Measurements from ENCODE around the gene FLVCR2. TPM values are rescaled to one million over a fixed set of nuclear protein-coding genes. Genes with fewer than 3 reads are reported as not detected.

Gene FLVCR2
- total and polyA plus RNA-seq, 2 of the 13 experiments (the other 11 are each of a cell fraction or from before 2014, with no cell fraction given): 9.9 to 10.5 TPM

DNA sequence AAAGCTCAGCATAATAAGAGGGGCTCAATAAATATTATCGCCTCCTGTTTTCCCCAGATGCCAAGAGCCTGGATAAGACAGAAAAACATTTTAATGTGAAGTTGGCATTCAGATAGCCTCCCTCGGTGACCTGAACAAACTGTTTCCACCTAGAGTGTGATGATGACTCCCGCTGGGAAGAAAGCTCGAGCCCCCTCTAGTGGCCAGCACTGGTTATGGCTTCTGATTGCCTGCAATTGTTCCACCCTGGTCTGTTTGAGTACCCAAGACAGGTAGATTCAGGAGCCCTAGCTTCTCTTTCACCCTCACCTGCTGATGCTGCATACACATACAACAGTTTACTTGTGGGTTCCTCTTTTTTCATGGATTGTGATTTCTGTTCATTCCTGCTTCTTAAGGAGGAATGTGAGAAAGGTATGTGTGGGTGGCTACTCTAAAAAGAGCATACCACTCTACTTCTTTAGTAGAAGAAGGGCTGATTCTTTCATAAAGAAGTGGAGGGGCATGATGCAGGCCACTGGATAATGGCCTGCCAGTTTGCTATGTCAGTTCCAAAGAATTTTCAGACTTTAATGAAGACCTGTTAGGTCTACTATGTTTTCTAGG is 75.8 kb downstream of the FLVCR2 start (continued):
- TF ChIP-seq, protein P1, sequence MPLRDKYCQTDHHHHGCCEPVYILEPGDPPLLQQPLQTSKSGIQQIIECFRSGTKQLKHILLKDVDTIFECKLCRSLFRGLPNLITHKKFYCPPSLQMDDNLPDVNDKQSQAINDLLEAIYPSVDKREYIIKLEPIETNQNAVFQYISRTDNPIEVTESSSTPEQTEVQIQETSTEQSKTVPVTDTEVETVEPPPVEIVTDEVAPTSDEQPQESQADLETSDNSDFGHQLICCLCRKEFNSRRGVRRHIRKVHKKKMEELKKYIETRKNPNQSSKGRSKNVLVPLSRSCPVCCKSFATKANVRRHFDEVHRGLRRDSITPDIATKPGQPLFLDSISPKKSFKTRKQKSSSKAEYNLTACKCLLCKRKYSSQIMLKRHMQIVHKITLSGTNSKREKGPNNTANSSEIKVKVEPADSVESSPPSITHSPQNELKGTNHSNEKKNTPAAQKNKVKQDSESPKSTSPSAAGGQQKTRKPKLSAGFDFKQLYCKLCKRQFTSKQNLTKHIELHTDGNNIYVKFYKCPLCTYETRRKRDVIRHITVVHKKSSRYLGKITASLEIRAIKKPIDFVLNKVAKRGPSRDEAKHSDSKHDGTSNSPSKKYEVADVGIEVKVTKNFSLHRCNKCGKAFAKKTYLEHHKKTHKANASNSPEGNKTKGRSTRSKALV (CRISPR knock-in tag; IDR thresholded peaks at IDR 0.05): peak; percentile 35; the same call in 1 of the 2 replicates
- TF ChIP-seq, protein P2, sequence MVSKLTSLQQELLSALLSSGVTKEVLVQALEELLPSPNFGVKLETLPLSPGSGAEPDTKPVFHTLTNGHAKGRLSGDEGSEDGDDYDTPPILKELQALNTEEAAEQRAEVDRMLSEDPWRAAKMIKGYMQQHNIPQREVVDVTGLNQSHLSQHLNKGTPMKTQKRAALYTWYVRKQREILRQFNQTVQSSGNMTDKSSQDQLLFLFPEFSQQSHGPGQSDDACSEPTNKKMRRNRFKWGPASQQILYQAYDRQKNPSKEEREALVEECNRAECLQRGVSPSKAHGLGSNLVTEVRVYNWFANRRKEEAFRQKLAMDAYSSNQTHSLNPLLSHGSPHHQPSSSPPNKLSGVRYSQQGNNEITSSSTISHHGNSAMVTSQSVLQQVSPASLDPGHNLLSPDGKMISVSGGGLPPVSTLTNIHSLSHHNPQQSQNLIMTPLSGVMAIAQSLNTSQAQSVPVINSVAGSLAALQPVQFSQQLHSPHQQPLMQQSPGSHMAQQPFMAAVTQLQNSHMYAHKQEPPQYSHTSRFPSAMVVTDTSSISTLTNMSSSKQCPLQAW (CRISPR knock-in tag; IDR thresholded peaks at IDR 0.05): peak; percentile 48; the same call in 1 of the 2 replicates
- TF ChIP-seq RXRB (CRISPR knock-in tag; IDR thresholded peaks at IDR 0.05; ENCODE audit: borderline replicate concordance) (peak; percentile 38; the same call in 1 of the 2 replicates), ZSCAN25 (CRISPR knock-in tag; IDR thresholded peaks at IDR 0.05) (no peak), KMT2A (CRISPR knock-in tag; IDR thresholded peaks at IDR 0.05) (peak; percentile 58; the same call in 1 of the 2 replicates), ISL2 (CRISPR knock-in tag; IDR thresholded peaks at IDR 0.05) (peak; percentile 17; the same call in 1 of the 2 replicates), ARID2 (CRISPR knock-in tag; IDR thresholded peaks at IDR 0.05; ENCODE audit: borderline replicate concordance) (no peak), ZBTB7A (CRISPR knock-in tag; IDR thresholded peaks at IDR 0.05) (no peak), KDM2A (CRISPR knock-in tag; IDR thresholded peaks at IDR 0.05; ENCODE audit: borderline replicate concordance, low read depth) (peak; percentile 43; the same call in 1 of the 2 replicates), SETDB1 (CRISPR knock-in tag; IDR thresholded peaks at IDR 0.05; ENCODE audit: borderline replicate concordance) (no peak), ZNF256 (CRISPR knock-in tag; conservative IDR thresholded peaks at IDR 0.05) (no peak), ZKSCAN5 (CRISPR knock-in tag; IDR thresholded peaks at IDR 0.05) (no peak), SNAPC2 (CRISPR knock-in tag; IDR thresholded peaks at IDR 0.05) (no peak), SAFB2 (CRISPR knock-in tag; IDR thresholded peaks at IDR 0.05; ENCODE audit: borderline replicate concordance, low read depth) (no peak), FOSL2 (CRISPR knock-in tag; IDR thresholded peaks at IDR 0.05) (peak; percentile 50; the same call in 1 of the 2 replicates), NKX3-1 (CRISPR knock-in tag; IDR thresholded peaks at IDR 0.05) (no peak), ERF (CRISPR knock-in tag; IDR thresholded peaks at IDR 0.05) (0 out of 2 replicates have a peak, but pooled peaks have one; percentile 51)
- TF ChIP-seq, protein P3, sequence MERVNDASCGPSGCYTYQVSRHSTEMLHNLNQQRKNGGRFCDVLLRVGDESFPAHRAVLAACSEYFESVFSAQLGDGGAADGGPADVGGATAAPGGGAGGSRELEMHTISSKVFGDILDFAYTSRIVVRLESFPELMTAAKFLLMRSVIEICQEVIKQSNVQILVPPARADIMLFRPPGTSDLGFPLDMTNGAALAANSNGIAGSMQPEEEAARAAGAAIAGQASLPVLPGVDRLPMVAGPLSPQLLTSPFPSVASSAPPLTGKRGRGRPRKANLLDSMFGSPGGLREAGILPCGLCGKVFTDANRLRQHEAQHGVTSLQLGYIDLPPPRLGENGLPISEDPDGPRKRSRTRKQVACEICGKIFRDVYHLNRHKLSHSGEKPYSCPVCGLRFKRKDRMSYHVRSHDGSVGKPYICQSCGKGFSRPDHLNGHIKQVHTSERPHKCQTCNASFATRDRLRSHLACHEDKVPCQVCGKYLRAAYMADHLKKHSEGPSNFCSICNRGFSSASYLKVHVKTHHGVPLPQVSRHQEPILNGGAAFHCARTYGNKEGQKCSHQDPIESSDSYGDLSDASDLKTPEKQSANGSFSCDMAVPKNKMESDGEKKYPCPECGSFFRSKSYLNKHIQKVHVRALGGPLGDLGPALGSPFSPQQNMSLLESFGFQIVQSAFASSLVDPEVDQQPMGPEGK (CRISPR knock-in tag; IDR thresholded peaks at IDR 0.05): 0 out of 2 replicates have a peak, but pooled peaks have one; percentile 19
- TF ChIP-seq, protein P4, sequence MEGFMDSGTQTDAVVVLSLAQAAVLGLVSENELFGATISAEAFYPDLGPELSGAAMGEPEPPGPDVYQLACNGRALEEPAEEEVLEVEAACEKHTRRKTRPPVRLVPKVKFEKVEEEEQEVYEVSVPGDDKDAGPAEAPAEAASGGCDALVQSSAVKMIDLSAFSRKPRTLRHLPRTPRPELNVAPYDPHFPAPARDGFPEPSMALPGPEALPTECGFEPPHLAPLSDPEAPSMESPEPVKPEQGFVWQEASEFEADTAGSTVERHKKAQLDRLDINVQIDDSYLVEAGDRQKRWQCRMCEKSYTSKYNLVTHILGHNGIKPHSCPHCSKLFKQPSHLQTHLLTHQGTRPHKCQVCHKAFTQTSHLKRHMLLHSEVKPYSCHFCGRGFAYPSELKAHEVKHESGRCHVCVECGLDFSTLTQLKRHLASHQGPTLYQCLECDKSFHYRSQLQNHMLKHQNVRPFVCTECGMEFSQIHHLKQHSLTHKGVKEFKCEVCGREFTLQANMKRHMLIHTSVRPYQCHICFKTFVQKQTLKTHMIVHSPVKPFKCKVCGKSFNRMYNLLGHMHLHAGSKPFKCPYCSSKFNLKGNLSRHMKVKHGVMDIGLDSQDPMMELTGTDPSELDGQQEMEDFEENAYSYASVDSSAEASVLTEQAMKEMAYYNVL (CRISPR knock-in tag; IDR thresholded peaks at IDR 0.05; ENCODE audit: borderline replicate concordance): no peak
- TF ChIP-seq, protein P5, sequence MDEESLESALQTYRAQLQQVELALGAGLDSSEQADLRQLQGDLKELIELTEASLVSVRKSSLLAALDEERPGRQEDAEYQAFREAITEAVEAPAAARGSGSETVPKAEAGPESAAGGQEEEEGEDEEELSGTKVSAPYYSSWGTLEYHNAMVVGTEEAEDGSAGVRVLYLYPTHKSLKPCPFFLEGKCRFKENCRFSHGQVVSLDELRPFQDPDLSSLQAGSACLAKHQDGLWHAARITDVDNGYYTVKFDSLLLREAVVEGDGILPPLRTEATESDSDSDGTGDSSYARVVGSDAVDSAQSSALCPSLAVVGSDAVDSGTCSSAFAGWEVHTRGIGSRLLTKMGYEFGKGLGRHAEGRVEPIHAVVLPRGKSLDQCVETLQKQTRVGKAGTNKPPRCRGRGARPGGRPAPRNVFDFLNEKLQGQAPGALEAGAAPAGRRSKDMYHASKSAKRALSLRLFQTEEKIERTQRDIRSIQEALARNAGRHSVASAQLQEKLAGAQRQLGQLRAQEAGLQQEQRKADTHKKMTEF (CRISPR knock-in tag; IDR thresholded peaks at IDR 0.05): peak; percentile 34; the same call in 1 of the 2 replicates

All from HepG2 (cell line).